ENCODE results near the gene CACNB3. TPM values are rescaled to one million over a fixed set of nuclear protein-coding genes. Genes with fewer than 3 reads are reported as not detected.

The CACNB3 gene
- total RNA-seq, 1 donor from 2014 or later = 9.2 TPM

- intact Hi-C loops (cut with DNase I) = loop anchor here (1.0 to 2.0 kb wide), 2 partner anchors 9 to 71 kb away; partner anchors contain the start of gene CCNT1
- no peak for DNase-seq (ENCODE audit: low spot score)
Observed at GRCh38 chr12:48787791-48788523, 30.3 kb upstream of the CACNB3 start.

- no peak for DNase-seq (ENCODE audit: low spot score)
- intact Hi-C loops (cut with DNase I) = loop anchor here (2.0 kb wide), 1 partner anchor 72 kb away; the partner anchor contains the start of gene CCNT1
Observed at GRCh38 chr12:48788524-48788853, 29.8 kb upstream of the CACNB3 start.

GRCh38 chr12:48788854-48789775 is 29.2 kb upstream of the CACNB3 start, which contains the start of gene ADCY6:
Gene ADCY6 (minus strand): TSS chr12:48789089. CDS start chr12:48783434, 5,655 bp downstream.
- peak; percentile 91 for DNase-seq (ENCODE audit: low spot score)
- intact Hi-C loops (cut with DNase I) = loop anchor here (2.0 kb wide), 1 partner anchor 72 kb away; the partner anchor contains the start of gene CCNT1

- DNase-seq (ENCODE audit: low spot score) = no peak
- intact Hi-C loops (cut with DNase I) = loop anchor here (2.0 kb wide), 1 partner anchor 73 kb away; the partner anchor contains the start of gene CCNT1
Observed at GRCh38 chr12:48789858-48790326, 28.4 kb upstream of the CACNB3 start.

- no peak for DNase-seq (ENCODE audit: low spot score)
- intact Hi-C loops (cut with DNase I) = no loop called here
Observed at GRCh38 chr12:48793696-48794095, 24.6 kb upstream of the CACNB3 start.

- DNase-seq (ENCODE audit: low spot score) = no peak
- intact Hi-C loops (cut with DNase I) = loop anchor here (1.0 kb wide), 1 partner anchor 42 kb away; no protein-coding TSS in a partner anchor
Observed at GRCh38 chr12:48794870-48795269, 23.4 kb upstream of the CACNB3 start.

GRCh38 chr12:48795550-48796455 is 22.5 kb upstream of the CACNB3 start:
- DNase-seq (ENCODE audit: low spot score) = no peak
- intact Hi-C loops (cut with DNase I) = loop anchor here (1.0 kb wide), 1 partner anchor 43 kb away; no protein-coding TSS in a partner anchor

- intact Hi-C loops (cut with DNase I) = no loop called here
Observed at GRCh38 chr12:48796976-48797375, 21.3 kb upstream of the CACNB3 start.

GRCh38 chr12:48800457-48800856 is 17.8 kb upstream of the CACNB3 start:
- intact Hi-C loops (cut with DNase I) = no loop called here
- no peak for DNase-seq (ENCODE audit: low spot score)

More at GRCh38 chr12:48796976-48797375, 21.3 kb upstream of the CACNB3 start:
- DNase-seq (ENCODE audit: low spot score) = no peak

GRCh38 chr12:48800971-48801370 is 17.3 kb upstream of the CACNB3 start:
- no peak for DNase-seq (ENCODE audit: low spot score)
- intact Hi-C loops (cut with DNase I) = no loop called here

GRCh38 chr12:48803675-48804074 is 14.6 kb upstream of the CACNB3 start:
- intact Hi-C loops (cut with DNase I) = no loop called here
- no peak for DNase-seq (ENCODE audit: low spot score)

GRCh38 chr12:48807981-48808380 is 10.3 kb upstream of the CACNB3 start:
- DNase-seq (ENCODE audit: low spot score) = no peak
- intact Hi-C loops (cut with DNase I) = no loop called here

GRCh38 chr12:48810903-48811431 is 7.3 kb upstream of the CACNB3 start:
- no peak for DNase-seq (ENCODE audit: low spot score)
- intact Hi-C loops (cut with DNase I) = no loop called here

GRCh38 chr12:48811437-48812090 is 6.7 kb upstream of the CACNB3 start:
- no peak for DNase-seq (ENCODE audit: low spot score)
- intact Hi-C loops (cut with DNase I) = no loop called here

GRCh38 chr12:48812389-48812788 is 5.9 kb upstream of the CACNB3 start:
- intact Hi-C loops (cut with DNase I) = no loop called here
- DNase-seq (ENCODE audit: low spot score) = no peak

GRCh38 chr12:48813465-48814261 is 4.6 kb upstream of the CACNB3 start:
- no peak for DNase-seq (ENCODE audit: low spot score)
- intact Hi-C loops (cut with DNase I) = no loop called here

- peak; percentile 91 for DNase-seq (ENCODE audit: low spot score)
- intact Hi-C loops (cut with DNase I) = no loop called here
Observed at GRCh38 chr12:48814262-48815125, 3.8 kb upstream of the CACNB3 start.
